Suprapubic skin (tissue), 4 donors: ENCODE results near the gene BLCAP. TPM values are rescaled to one million over a fixed set of nuclear protein-coding genes. Genes with fewer than 3 reads are reported as not detected.

ENCODE experiments used
- DNase-seq, 2 donors: peaks; one replicate each; pipeline ENCODE4 v3.0.0-alpha.2; 2019; ENCODE audit warnings: low spot score in 2 of 2
- H3K27ac ChIP-seq: fragments of 200-600 bp; sonication (generic); one replicate; pipeline ENCODE4 v1.5.1; 2019
- H3K27me3 ChIP-seq: fragments of 200-600 bp; sonication (generic); one replicate; pipeline ENCODE4 v1.5.1; 2019
- H3K36me3 ChIP-seq: fragments of 200-600 bp; sonication (generic); one replicate; pipeline ENCODE4 v1.5.1; 2019
- H3K4me1 ChIP-seq: fragments of 200-600 bp; sonication (generic); one replicate; pipeline ENCODE4 v1.5.1; 2019
- H3K4me3 ChIP-seq: fragments of 200-600 bp; sonication (generic); one replicate; pipeline ENCODE4 v1.5.1; 2019; ENCODE audit warnings: mild to moderate bottlenecking
- H3K9me3 ChIP-seq: fragments of 200-600 bp; sonication (generic); one replicate; pipeline ENCODE4 v1.5.1; 2019
- CTCF ChIP-seq, 2 donors: fragments of 200-600 bp in 1 of 2; fragments of 450-650 bp in 1 of 2; sonication (generic) in 1 of 2; IDR thresholded peaks; one replicate each; pipeline ENCODE4 v1.5.1; 2016 to 2019; ENCODE audit warnings: antibody characterized with exemption in 2 of 2, mild to moderate bottlenecking in 1 of 2, moderate library complexity in 1 of 2
- EP300 ChIP-seq: sonication (generic); formaldehyde crosslinking; IDR thresholded peaks from one replicate; pipeline ENCODE4 v1.6.1; 2017; ENCODE audit warnings: antibody characterized with exemption
- POLR2A ChIP-seq, 2 donors: fragments of 450-650 bp; IDR thresholded peaks; one replicate each; pipeline ENCODE4 v1.6.1; 2017; ENCODE audit warnings: antibody characterized with exemption in 2 of 2, mild to moderate bottlenecking in 2 of 2, moderate library complexity in 2 of 2
- POLR2AphosphoS5 ChIP-seq, 3 donors: sonication (generic); formaldehyde crosslinking; IDR thresholded peaks; one replicate each; pipeline ENCODE4 v1.6.1; 2017; ENCODE audit warnings: antibody characterized with exemption in 3 of 3
- WGBS: methylation state at CpG from one replicate; pipeline ENCODE4 v1.1.5; 2018; 5-methylcytosine and 5-hydroxymethylcytosine counted together
- total RNA-seq, 4 donors: library from RNA; depleted of rRNA; stranded (reverse); fragments of >200 nt; gene quantifications; one replicate each; pipeline ENCODE4 v1.1.0, GENCODE V29; 2016

BLCAP gene
- total RNA-seq, 4 donors from 2014 or later, result 126 to 198 (median 136) TPM

- Histone ChIP-seq H3K9me3 (no peaks in the 10 kb centered on the region), H3K4me3 (no peak overlapping the region), H3K36me3 (peaks cover 6% of the 10 kb centered on the region), H3K4me1 (no peaks in the 10 kb centered on the region), H3K27me3 (no peaks in the 10 kb centered on the region), H3K27ac (no peak overlapping the region)
- 67% methylated on average over 7 of the region's 7 CpGs for WGBS
- TF ChIP-seq POLR2A (IDR thresholded peaks at IDR 0.05) (no peak), CTCF (IDR thresholded peaks at IDR 0.05) (no peak), EP300 (no peak), POLR2AphosphoS5 (IDR thresholded peaks at IDR 0.05) (no peak)
- no peak for DNase-seq
Measured at GRCh38 chr20:37505263-37506151, 22.2 kb downstream of the BLCAP start.

- WGBS, result 50% methylated on average over 3 of the region's 3 CpGs
- DNase-seq, result no peak
- H3K36me3 ChIP-seq, result peaks cover 5% of the 10 kb centered on the region
- H3K4me1 ChIP-seq, result no peaks in the 10 kb centered on the region
- no peak for TF ChIP-seq EP300
- no peak for TF ChIP-seq POLR2A (IDR thresholded peaks at IDR 0.05)
- TF ChIP-seq CTCF (IDR thresholded peaks at IDR 0.05), result no peak
- TF ChIP-seq POLR2AphosphoS5 (IDR thresholded peaks at IDR 0.05), result no peak
- H3K27me3 ChIP-seq, result no peaks in the 10 kb centered on the region
- no peaks in the 10 kb centered on the region for H3K9me3 ChIP-seq
- no peak overlapping the region for H3K4me3 ChIP-seq
- no peak overlapping the region for H3K27ac ChIP-seq
Measured at GRCh38 chr20:37504404-37505096, 23.1 kb downstream of the BLCAP start.

- no peak for DNase-seq
- no peaks in the 10 kb centered on the region for H3K4me1 ChIP-seq
- no peaks in the 10 kb centered on the region for H3K27me3 ChIP-seq
- H3K36me3 ChIP-seq, result no peaks in the 10 kb centered on the region
- TF ChIP-seq EP300 (no peak), CTCF (IDR thresholded peaks at IDR 0.05) (no peak), POLR2A (IDR thresholded peaks at IDR 0.05) (no peak), POLR2AphosphoS5 (IDR thresholded peaks at IDR 0.05) (no peak)
- H3K4me3 ChIP-seq, result no peak overlapping the region
- 81% methylated on average over 3 of the region's 3 CpGs for WGBS
- H3K27ac ChIP-seq, result no peak overlapping the region
- H3K9me3 ChIP-seq, result no peaks in the 10 kb centered on the region
Measured at GRCh38 chr20:37503256-37503927, 24.3 kb downstream of the BLCAP start.

- TF ChIP-seq CTCF (IDR thresholded peaks at IDR 0.05), result no peak
- TF ChIP-seq EP300, result no peak
- TF ChIP-seq POLR2A (IDR thresholded peaks at IDR 0.05), result no peak
- no peak for TF ChIP-seq POLR2AphosphoS5 (IDR thresholded peaks at IDR 0.05)
- H3K27me3 ChIP-seq, result no peaks in the 10 kb centered on the region
- no peak for DNase-seq
- H3K27ac ChIP-seq, result no peak overlapping the region
- H3K36me3 ChIP-seq, result no peaks in the 10 kb centered on the region
- no peaks in the 10 kb centered on the region for H3K4me1 ChIP-seq
- no peak overlapping the region for H3K4me3 ChIP-seq
- H3K9me3 ChIP-seq, result no peaks in the 10 kb centered on the region
- 61% methylated on average over 2 of the region's 2 CpGs for WGBS
Measured at GRCh38 chr20:37502654-37503053, 25.0 kb downstream of the BLCAP start.

- DNase-seq, result no peak
- Histone ChIP-seq H3K36me3 (no peaks in the 10 kb centered on the region), H3K9me3 (no peaks in the 10 kb centered on the region), H3K27me3 (no peaks in the 10 kb centered on the region), H3K27ac (no peak overlapping the region), H3K4me1 (no peaks in the 10 kb centered on the region), H3K4me3 (no peak overlapping the region)
- 84% methylated on average over 7 of the region's 7 CpGs for WGBS
- no peak for TF ChIP-seq POLR2AphosphoS5 (IDR thresholded peaks at IDR 0.05)
- no peak for TF ChIP-seq POLR2A (IDR thresholded peaks at IDR 0.05)
- no peak for TF ChIP-seq EP300
- no peak for TF ChIP-seq CTCF (IDR thresholded peaks at IDR 0.05)
Measured at GRCh38 chr20:37501940-37502339, 25.7 kb downstream of the BLCAP start.
